22Rv1 (cell line): ENCODE data around the gene RXRG.

Experiments
- H3K27ac ChIP-seq: fragments of 450-650 bp; 2 replicates; pipeline ENCODE4 v1.5.1; 2017
- ZFX ChIP-seq: fragments of 450-650 bp; IDR thresholded peaks from 2 replicates; pipeline ENCODE4 v1.6.1; 2017; ENCODE audit warnings: antibody characterized with exemption, borderline replicate concordance
- TF ChIP-seq, protein P1 (sequence below): fragments of 450-650 bp; IDR thresholded peaks from 2 replicates; pipeline ENCODE4 v1.5.1; 2017; ENCODE audit warnings: mild to moderate bottlenecking

The RXRG gene

DNA sequence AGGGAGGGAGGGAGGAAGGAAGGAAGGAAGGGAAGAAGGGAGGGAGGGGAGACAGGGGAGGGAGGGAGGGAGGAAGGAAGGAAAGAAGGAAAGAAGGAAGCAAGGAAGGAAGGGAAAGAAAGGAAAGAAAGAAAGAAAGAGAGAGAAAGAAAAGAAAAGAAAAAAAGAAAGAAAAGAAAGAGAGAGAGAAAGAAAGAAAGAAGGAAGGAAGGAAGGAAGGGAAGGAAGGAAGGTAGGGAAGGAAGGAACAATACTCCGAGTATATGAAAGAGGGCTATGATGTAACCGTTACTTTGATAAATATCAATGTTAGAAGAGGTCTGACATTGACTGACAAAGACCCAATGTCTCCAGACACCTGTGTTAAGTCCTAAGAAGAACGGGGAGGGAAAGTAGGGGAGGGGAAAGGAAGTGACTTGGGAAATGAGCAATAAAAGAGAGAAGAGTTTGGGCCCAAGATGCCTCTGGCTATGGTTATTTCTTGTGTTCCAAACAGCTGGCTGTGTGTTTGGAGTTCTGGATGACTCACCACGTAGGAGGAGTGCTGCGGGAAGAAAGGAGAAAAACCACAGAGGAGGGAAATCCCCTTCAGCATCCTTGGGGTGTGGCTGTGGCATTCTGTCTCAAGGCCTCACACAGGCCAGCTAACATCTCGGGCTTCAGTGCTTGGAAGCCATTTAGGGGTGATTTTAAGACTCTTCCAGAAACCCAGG is 37.0 kb upstream of the RXRG start:
- no peak overlapping the region for H3K27ac ChIP-seq

DNA sequence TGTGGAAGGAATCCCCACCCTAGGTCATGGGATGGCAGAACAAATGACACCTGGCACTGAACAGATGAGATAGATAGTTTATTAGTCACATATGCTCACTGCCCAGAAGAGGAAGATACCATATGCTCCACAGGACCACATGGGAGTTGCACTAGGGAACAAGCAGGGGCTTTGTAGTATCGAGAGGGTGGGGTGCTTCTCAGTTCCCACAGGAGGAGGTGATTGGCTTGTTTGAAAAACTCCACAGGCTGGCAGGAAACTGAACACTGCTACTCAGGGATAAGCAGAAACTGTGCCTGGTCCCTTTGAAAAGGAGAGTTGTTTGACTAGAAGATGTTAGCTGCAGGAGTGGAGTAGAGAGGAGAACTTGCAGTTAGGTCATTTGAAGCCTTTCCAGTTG is 31.9 kb upstream of the RXRG start:
- no peak for TF ChIP-seq ZFX
- TF ChIP-seq, protein P1, sequence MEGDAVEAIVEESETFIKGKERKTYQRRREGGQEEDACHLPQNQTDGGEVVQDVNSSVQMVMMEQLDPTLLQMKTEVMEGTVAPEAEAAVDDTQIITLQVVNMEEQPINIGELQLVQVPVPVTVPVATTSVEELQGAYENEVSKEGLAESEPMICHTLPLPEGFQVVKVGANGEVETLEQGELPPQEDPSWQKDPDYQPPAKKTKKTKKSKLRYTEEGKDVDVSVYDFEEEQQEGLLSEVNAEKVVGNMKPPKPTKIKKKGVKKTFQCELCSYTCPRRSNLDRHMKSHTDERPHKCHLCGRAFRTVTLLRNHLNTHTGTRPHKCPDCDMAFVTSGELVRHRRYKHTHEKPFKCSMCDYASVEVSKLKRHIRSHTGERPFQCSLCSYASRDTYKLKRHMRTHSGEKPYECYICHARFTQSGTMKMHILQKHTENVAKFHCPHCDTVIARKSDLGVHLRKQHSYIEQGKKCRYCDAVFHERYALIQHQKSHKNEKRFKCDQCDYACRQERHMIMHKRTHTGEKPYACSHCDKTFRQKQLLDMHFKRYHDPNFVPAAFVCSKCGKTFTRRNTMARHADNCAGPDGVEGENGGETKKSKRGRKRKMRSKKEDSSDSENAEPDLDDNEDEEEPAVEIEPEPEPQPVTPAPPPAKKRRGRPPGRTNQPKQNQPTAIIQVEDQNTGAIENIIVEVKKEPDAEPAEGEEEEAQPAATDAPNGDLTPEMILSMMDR = no peak
- no peak overlapping the region for H3K27ac ChIP-seq

More for the DNA sequence above, 37.0 kb upstream of the RXRG start:
- TF ChIP-seq ZFX = no peak
- TF ChIP-seq, protein P1 = no peak

DNA sequence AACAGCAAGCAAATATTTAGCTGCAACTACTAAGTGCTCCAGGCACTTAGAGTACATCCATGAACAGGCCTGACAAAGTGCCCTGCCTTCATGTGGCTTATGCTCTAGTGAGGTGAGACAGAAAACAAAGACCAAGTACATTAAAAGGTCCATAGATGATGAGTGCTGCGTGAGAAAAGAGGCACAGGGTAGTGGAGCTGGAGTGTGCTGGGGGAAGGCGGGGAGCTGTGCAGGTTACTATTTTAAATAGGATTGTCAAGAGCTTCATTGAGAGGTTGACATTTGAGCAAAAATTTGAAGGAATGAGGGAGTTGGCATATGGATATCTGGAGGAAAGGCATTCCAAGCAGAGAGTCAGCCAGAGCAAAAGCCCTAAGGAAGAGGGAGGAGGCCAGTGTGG is 29.3 kb upstream of the RXRG start:
- H3K27ac ChIP-seq = no peak overlapping the region
- no peak for TF ChIP-seq ZFX
- TF ChIP-seq, protein P1 = no peak

DNA sequence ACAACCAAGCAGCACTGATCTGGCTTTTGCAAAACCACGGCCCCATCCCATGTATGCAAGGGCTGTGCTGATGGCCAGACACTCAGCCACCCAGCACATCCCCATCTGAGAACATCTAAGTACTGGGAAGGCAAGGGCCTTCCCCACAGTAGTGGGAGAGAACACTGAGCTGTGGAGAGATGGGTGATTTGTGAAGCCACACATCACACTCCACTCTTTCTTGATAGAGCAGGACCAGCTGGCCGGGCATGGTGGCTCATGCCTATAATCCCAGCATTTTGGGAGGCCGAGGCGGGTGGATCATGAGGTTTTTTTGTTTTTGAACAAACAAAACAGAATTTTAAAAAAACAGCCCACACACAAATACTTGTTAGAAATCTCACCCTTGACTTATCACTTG is 28.2 kb upstream of the RXRG start:
- TF ChIP-seq, protein P1 = no peak
- TF ChIP-seq ZFX = no peak
- H3K27ac ChIP-seq = no peak overlapping the region

DNA sequence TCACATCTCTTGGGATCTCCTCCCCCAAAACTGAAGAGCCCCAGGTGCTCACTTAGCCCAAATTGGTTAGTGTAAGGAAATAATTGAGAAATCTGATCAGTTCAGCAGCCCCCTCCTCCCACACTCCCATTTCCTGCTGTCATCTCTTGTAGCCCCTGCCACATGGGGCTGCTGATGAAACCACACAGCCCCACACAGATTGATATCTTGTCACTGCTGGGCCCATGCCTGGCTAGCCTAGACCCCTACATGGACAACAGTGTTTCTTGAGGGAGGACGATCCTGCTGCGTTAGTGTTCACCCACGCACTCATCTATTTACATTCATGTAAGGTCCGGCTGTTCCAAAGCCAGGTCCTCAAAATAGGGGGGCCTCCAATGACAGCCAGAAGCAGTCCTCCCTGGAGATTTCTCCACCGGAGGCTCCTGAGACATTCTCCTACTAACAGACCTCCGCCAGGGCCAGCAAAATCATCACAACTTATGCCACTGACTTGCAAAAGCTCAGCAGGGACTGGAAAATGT is 23.9 kb upstream of the RXRG start:
- H3K27ac ChIP-seq = no peak overlapping the region
- TF ChIP-seq ZFX = no peak
- TF ChIP-seq, protein P1 = no peak

DNA sequence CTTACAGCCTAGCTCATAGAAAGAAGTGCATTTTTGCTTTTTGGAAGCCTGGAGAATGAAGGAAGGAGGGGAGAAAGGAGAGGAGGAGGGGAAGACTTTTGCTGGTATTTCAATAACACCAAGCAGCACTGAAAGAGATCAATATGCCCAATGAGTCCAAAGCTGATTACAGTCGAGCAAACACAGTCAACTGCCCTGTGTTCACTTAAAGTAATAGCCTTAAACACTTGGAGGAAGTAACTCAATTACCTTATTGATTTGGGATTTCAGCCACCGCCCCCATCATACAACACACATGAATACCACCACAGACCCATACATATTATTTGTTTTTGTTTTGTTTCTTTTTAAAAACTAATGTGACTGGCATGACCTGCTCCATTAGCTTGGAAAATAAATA is 23.3 kb upstream of the RXRG start:
- no peak overlapping the region for H3K27ac ChIP-seq
- TF ChIP-seq ZFX = no peak
- TF ChIP-seq, protein P1 = no peak

DNA sequence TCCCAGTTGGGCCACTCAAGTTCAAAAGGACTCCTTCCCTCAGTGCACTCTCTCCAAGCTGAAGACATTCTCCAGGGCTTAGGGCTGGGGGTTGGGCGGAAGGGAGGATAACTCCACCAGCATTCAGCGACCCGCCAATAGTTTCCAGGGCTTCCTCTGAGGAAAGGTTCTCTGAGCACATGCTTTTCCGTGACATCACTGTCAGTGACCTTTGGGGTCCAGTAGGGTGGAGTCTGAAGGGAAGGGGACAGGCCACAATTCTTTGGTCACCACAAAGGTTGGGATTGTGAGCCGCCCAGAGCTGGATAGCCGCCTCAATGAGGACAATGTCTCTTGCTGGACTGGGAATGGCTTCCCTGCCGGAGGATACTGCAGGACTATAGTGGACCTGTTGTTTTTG is 22.8 kb upstream of the RXRG start:
- H3K27ac ChIP-seq = no peak overlapping the region
- TF ChIP-seq, protein P1 = no peak
- no peak for TF ChIP-seq ZFX
